Cardiac muscle cell (in vitro differentiated cells and primary cell): ENCODE data around the gene MRPL14. TPM values are rescaled to one million over a fixed set of nuclear protein-coding genes. Genes with fewer than 3 reads are reported as not detected.

Source experiments
- DNase-seq, 2 donors: peaks; one replicate each; pipeline versions ENCODE4 v3.0.0 to v3.0.0-alpha.2; 2010 to 2017; ENCODE audit warnings: low read depth in 1 of 2, low spot score in 1 of 2
- H3K27ac ChIP-seq: fragments of 200-600 bp; sonication (generic); 2 replicates; pipeline ENCODE4 v1.5.1; 2016
- H3K27me3 ChIP-seq: fragments of 200-600 bp; sonication (generic); 2 replicates; pipeline ENCODE4 v1.6.0; 2016; ENCODE audit warnings: control low read depth
- H3K36me3 ChIP-seq: fragments of 200-600 bp; sonication (generic); 2 replicates; pipeline ENCODE4 v1.5.1; 2016; ENCODE audit warnings: control low read depth
- H3K4me1 ChIP-seq: fragments of 200-600 bp; sonication (generic); 2 replicates; pipeline ENCODE4 v1.8.1; 2017; ENCODE audit warnings: low read depth, mild to moderate bottlenecking, mixed run types
- H3K4me3 ChIP-seq: fragments of 200-600 bp; sonication (generic); 2 replicates; pipeline ENCODE4 v1.5.1; 2016; ENCODE audit warnings: mild to moderate bottlenecking
- H3K9me3 ChIP-seq: fragments of 200-600 bp; sonication (generic); 2 replicates; pipeline ENCODE4 v1.5.1; 2017; ENCODE audit warnings: low read depth, mild to moderate bottlenecking, control low read depth
- CTCF ChIP-seq: IDR thresholded peaks from 2 replicates; pipeline ENCODE4 v1.5.1; 2012; ENCODE audit warnings: low read depth, mild to moderate bottlenecking, low read length
- polyA plus RNA-seq: library from polyadenylated mRNA; unstranded; fragments of >200 nt; fragmentation: Nextera tagmentation; extraction: Ambion mirVana; gene quantifications from 2 replicates; pipeline ENCODE4 v1.2.1, GENCODE V29; 2016
- total RNA-seq: library from RNA; depleted of rRNA; stranded (reverse); fragments of >200 nt; gene quantifications from 2 replicates; pipeline ENCODE4 v1.2.3, GENCODE V29; 2016

Gene MRPL14
- total and polyA plus RNA-seq, 2 experiments from 2014 or later = 78.8 to 130 TPM

GRCh38 chr6:44086931-44087574 lies 40.2 kb downstream of the MRPL14 start:
- Histone ChIP-seq H3K36me3 (no peaks in the 10 kb centered on the region), H3K9me3 (no peaks in the 10 kb centered on the region), H3K4me3 (no peak overlapping the region), H3K27ac (peak overlapping the region; percentile 1), H3K4me1 (peaks cover 15% of the 10 kb centered on the region), H3K27me3 (no peaks in the 10 kb centered on the region)
- no peak for TF ChIP-seq CTCF
- DNase-seq = peak in 1 of 2 donors; percentile 44

- Histone ChIP-seq H3K4me3 (no peak overlapping the region), H3K36me3 (no peaks in the 10 kb centered on the region), H3K9me3 (no peaks in the 10 kb centered on the region), H3K4me1 (peaks cover 15% of the 10 kb centered on the region), H3K27ac (peak overlapping the region; percentile 86), H3K27me3 (no peaks in the 10 kb centered on the region)
- no peak for TF ChIP-seq CTCF
- DNase-seq = no peak
Observed at GRCh38 chr6:44085219-44085618, 42.0 kb downstream of the MRPL14 start.

- Histone ChIP-seq H3K36me3 (no peaks in the 10 kb centered on the region), H3K27me3 (no peaks in the 10 kb centered on the region), H3K27ac (peak overlapping the region; percentile 86), H3K9me3 (no peaks in the 10 kb centered on the region), H3K4me1 (peaks cover 15% of the 10 kb centered on the region), H3K4me3 (no peak overlapping the region)
- peak; percentile 37 to 66 for DNase-seq
- TF ChIP-seq CTCF = no peak
Observed at GRCh38 chr6:44084231-44085014, 42.8 kb downstream of the MRPL14 start.

- no peak for DNase-seq
- TF ChIP-seq CTCF = no peak
- no peaks in the 10 kb centered on the region for H3K27me3 ChIP-seq
- no peak overlapping the region for H3K4me3 ChIP-seq
- no peaks in the 10 kb centered on the region for H3K9me3 ChIP-seq
- H3K27ac ChIP-seq = no peak overlapping the region
- H3K36me3 ChIP-seq = no peaks in the 10 kb centered on the region
- peaks cover 16% of the 10 kb centered on the region for H3K4me1 ChIP-seq
Observed at GRCh38 chr6:44082872-44083321, 44.4 kb downstream of the MRPL14 start.

- Histone ChIP-seq H3K9me3 (no peaks in the 10 kb centered on the region), H3K4me1 (peaks cover 28% of the 10 kb centered on the region), H3K36me3 (no peaks in the 10 kb centered on the region), H3K27ac (no peak overlapping the region), H3K4me3 (no peak overlapping the region), H3K27me3 (no peaks in the 10 kb centered on the region)
- DNase-seq = no peak
- no peak for TF ChIP-seq CTCF
Observed at GRCh38 chr6:44081753-44082152, 45.5 kb downstream of the MRPL14 start.
